ENCODE results near the gene SCAP. TPM values are rescaled to one million over a fixed set of nuclear protein-coding genes. Genes with fewer than 3 reads are reported as not detected.

The SCAP gene
- total and polyA plus RNA-seq, 2 donors (not counting 1 experiment from before 2014, with no cell fraction given), result 13.6 to 67.7 TPM

GRCh38 chr3:47440131-47440530 lies 35.6 kb downstream of the SCAP start:
- DNase-seq (ENCODE audit: low read depth in 2 of 2), result peak in 1 of 2 donors; percentile 47
- Histone ChIP-seq H3K4me2 (ENCODE audit: extremely low read depth, insufficient read depth, low read length) (no peak overlapping the region), H4K20me1 (ENCODE audit: control insufficient read depth, extremely low read depth, insufficient read depth, low read length) (no peaks in the 10 kb centered on the region), H3K36me3 (ENCODE audit: control insufficient read depth, insufficient read depth, low read length) (peaks cover 4% of the 10 kb centered on the region), H3K9me3 (ENCODE audit: control insufficient read depth, insufficient read depth, low read depth, low read length) (no peaks in the 10 kb centered on the region), H3K9ac (ENCODE audit: insufficient read depth, low read length) (no peak overlapping the region), H3K27ac (ENCODE audit: insufficient read depth, low read length) (no peak overlapping the region), H3K4me3 (replicated peaks in 1 of 4; ENCODE audit: control extremely low read depth in 1 of 4, insufficient read depth in 1 of 4, low read depth in 3 of 4, low read length in 4 of 4) (no peak overlapping the region), H3K4me1 (ENCODE audit: control insufficient read depth, extremely low read depth, insufficient read depth, low read length) (peaks cover 4% of the 10 kb centered on the region), H2AFZ (ENCODE audit: low read length) (no peak overlapping the region), H3K79me2 (ENCODE audit: control insufficient read depth, insufficient read depth, low read length) (no peaks in the 10 kb centered on the region), H3K27me3 (ENCODE audit: control insufficient read depth, insufficient read depth, low read length) (no peaks in the 10 kb centered on the region)
- TF ChIP-seq EZH2 (IDR thresholded peaks at IDR 0.05; ENCODE audit: low read length, missing control alignments) (no peak), CTCF (conservative IDR thresholded peaks at IDR 0.05 in 1 of 2, IDR thresholded peaks at IDR 0.05 in 1 of 2; ENCODE audit: low read depth in 1 of 2, low read length in 2 of 2) (peak; percentile 39 to 61)

- H3K27me3 ChIP-seq (ENCODE audit: control insufficient read depth, insufficient read depth, low read length), result no peaks in the 10 kb centered on the region
- no peaks in the 10 kb centered on the region for H3K79me2 ChIP-seq (ENCODE audit: control insufficient read depth, insufficient read depth, low read length)
- no peak for DNase-seq (ENCODE audit: low read depth in 2 of 2)
- H4K20me1 ChIP-seq (ENCODE audit: control insufficient read depth, extremely low read depth, insufficient read depth, low read length), result no peaks in the 10 kb centered on the region
- no peak overlapping the region for H3K4me3 ChIP-seq (replicated peaks in 1 of 4; ENCODE audit: control extremely low read depth in 1 of 4, insufficient read depth in 1 of 4, low read depth in 3 of 4, low read length in 4 of 4)
- H3K27ac ChIP-seq (ENCODE audit: insufficient read depth, low read length), result no peak overlapping the region
- H3K4me1 ChIP-seq (ENCODE audit: control insufficient read depth, extremely low read depth, insufficient read depth, low read length), result no peaks in the 10 kb centered on the region
- no peak overlapping the region for H3K9ac ChIP-seq (ENCODE audit: insufficient read depth, low read length)
- no peak overlapping the region for H2AFZ ChIP-seq (ENCODE audit: low read length)
- H3K4me2 ChIP-seq (ENCODE audit: extremely low read depth, insufficient read depth, low read length), result no peak overlapping the region
- H3K36me3 ChIP-seq (ENCODE audit: control insufficient read depth, insufficient read depth, low read length), result peaks cover 9% of the 10 kb centered on the region
- H3K9me3 ChIP-seq (ENCODE audit: control insufficient read depth, insufficient read depth, low read depth, low read length), result no peaks in the 10 kb centered on the region
- TF ChIP-seq CTCF (conservative IDR thresholded peaks at IDR 0.05 in 1 of 2, IDR thresholded peaks at IDR 0.05 in 1 of 2; ENCODE audit: low read depth in 1 of 2, low read length in 2 of 2), result no peak
- TF ChIP-seq EZH2 (IDR thresholded peaks at IDR 0.05; ENCODE audit: low read length, missing control alignments), result no peak
Observed at GRCh38 chr3:47436180-47436579, 39.6 kb downstream of the SCAP start.

- H4K20me1 ChIP-seq (ENCODE audit: control insufficient read depth, extremely low read depth, insufficient read depth, low read length), result no peaks in the 10 kb centered on the region
- H3K36me3 ChIP-seq (ENCODE audit: control insufficient read depth, insufficient read depth, low read length), result peaks cover 9% of the 10 kb centered on the region
- H3K4me2 ChIP-seq (ENCODE audit: extremely low read depth, insufficient read depth, low read length), result no peak overlapping the region
- H3K27ac ChIP-seq (ENCODE audit: insufficient read depth, low read length), result no peak overlapping the region
- no peak for DNase-seq (ENCODE audit: low read depth in 2 of 2)
- TF ChIP-seq CTCF (conservative IDR thresholded peaks at IDR 0.05 in 1 of 2, IDR thresholded peaks at IDR 0.05 in 1 of 2; ENCODE audit: low read depth in 1 of 2, low read length in 2 of 2) (no peak), EZH2 (IDR thresholded peaks at IDR 0.05; ENCODE audit: low read length, missing control alignments) (no peak)
- H3K4me3 ChIP-seq (replicated peaks in 1 of 4; ENCODE audit: control extremely low read depth in 1 of 4, insufficient read depth in 1 of 4, low read depth in 3 of 4, low read length in 4 of 4), result no peak overlapping the region
- H3K9me3 ChIP-seq (ENCODE audit: control insufficient read depth, insufficient read depth, low read depth, low read length), result no peaks in the 10 kb centered on the region
- H3K27me3 ChIP-seq (ENCODE audit: control insufficient read depth, insufficient read depth, low read length), result no peaks in the 10 kb centered on the region
- H3K9ac ChIP-seq (ENCODE audit: insufficient read depth, low read length), result no peak overlapping the region
- no peaks in the 10 kb centered on the region for H3K79me2 ChIP-seq (ENCODE audit: control insufficient read depth, insufficient read depth, low read length)
- H2AFZ ChIP-seq (ENCODE audit: low read length), result no peak overlapping the region
- H3K4me1 ChIP-seq (ENCODE audit: control insufficient read depth, extremely low read depth, insufficient read depth, low read length), result no peaks in the 10 kb centered on the region
Observed at GRCh38 chr3:47434849-47435248, 40.9 kb downstream of the SCAP start.
